HepG2 (cell line): ENCODE data around the gene NUDT21. TPM values are rescaled to one million over a fixed set of nuclear protein-coding genes. Genes with fewer than 3 reads are reported as not detected.

Source experiments
- ARID5B ChIP-seq: IDR thresholded peaks from 2 replicates; pipeline ENCODE4 v1.4.0; 2020; ENCODE audit warnings: mild to moderate bottlenecking, missing genetic modification reagents
- ATF5 ChIP-seq: sonication (generic); formaldehyde crosslinking; IDR thresholded peaks from 2 replicates; pipeline ENCODE4 v1.4.0; 2020; ENCODE audit warnings: mild to moderate bottlenecking, low read depth, missing genetic modification reagents
- ETV5 ChIP-seq: IDR thresholded peaks from 2 replicates; pipeline ENCODE4 v1.6.1; 2018; ENCODE audit warnings: missing biosample characterization, missing genetic modification reagents, inconsistent platforms, borderline replicate concordance
- GABPA ChIP-seq, 2 experiments: IDR thresholded peaks; 2 replicates each; pipeline ENCODE4 v1.6.1; 2011 to 2016; ENCODE audit warnings: low read depth in 2 of 2, low read length in 1 of 2, missing biosample characterization in 1 of 2, missing genetic modification characterization in 1 of 2
- HNRNPH1 ChIP-seq: fragments of 200-400 bp; formaldehyde crosslinking; optimal IDR thresholded peaks from 2 replicates; pipeline ENCODE3; 2017; ENCODE audit warnings: mild to moderate bottlenecking, low read depth, low read length
- IKZF5 ChIP-seq: IDR thresholded peaks from 2 replicates; pipeline ENCODE4 v1.6.1; 2018; ENCODE audit warnings: missing genetic modification reagents, mild to moderate bottlenecking, missing compliant biosample characterization
- NFAT5 ChIP-seq: sonication (generic); formaldehyde crosslinking; IDR thresholded peaks from 2 replicates; pipeline ENCODE4 v1.4.0; 2020; ENCODE audit warnings: missing genetic modification reagents
- TEF ChIP-seq: sonication (generic); formaldehyde crosslinking; IDR thresholded peaks from 2 replicates; pipeline ENCODE4 v1.5.0; 2020; ENCODE audit warnings: missing genetic modification reagents
- ZNF619 ChIP-seq: sonication (generic); formaldehyde crosslinking; IDR thresholded peaks from 2 replicates; pipeline ENCODE4 v1.4.0; 2020; ENCODE audit warnings: mild to moderate bottlenecking, missing genetic modification reagents
- ZNF678 ChIP-seq: sonication (generic); formaldehyde crosslinking; IDR thresholded peaks from 2 replicates; pipeline ENCODE4 v1.4.0; 2020; ENCODE audit warnings: mild to moderate bottlenecking, missing genetic modification reagents
- ZNF704 ChIP-seq: sonication (generic); formaldehyde crosslinking; IDR thresholded peaks from 2 replicates; pipeline ENCODE4 v1.8.1; 2023; ENCODE audit warnings: mild to moderate bottlenecking, inconsistent platforms, moderate library complexity, missing genetic modification reagents, borderline replicate concordance
- polyA plus RNA-seq, 8 experiments: library from polyadenylated mRNA; depleted of rRNA in 3 of 8; stranded (reverse) in 7 of 8; unstranded in 1 of 8; fragments of >200 nt; fragmentation: Illumina TruSeq in 4 of 8; extraction: Trizol in 4 of 8; gene quantifications; 2 replicates each; pipeline versions ENCODE4 v1.2.1 to v1.2.3, GENCODE V29; 2011 to 2016; ENCODE audit warnings: low read depth in 4 of 8, missing spikeins in 1 of 8, mixed read lengths in 1 of 8; ENCODE audit not compliant: insufficient read depth in 1 of 8
- total RNA-seq, 5 experiments: library from RNA; depleted of rRNA; stranded (reverse); fragments of >200 nt; fragmentation: Illumina TruSeq; extraction: Trizol; gene quantifications; 2 replicates each; pipeline ENCODE4 v1.2.3, GENCODE V29; 2016; ENCODE audit warnings: low read depth in 1 of 5

Gene NUDT21
- total and polyA plus RNA-seq, 2 of the 13 experiments (the other 11 are each of a cell fraction or from before 2014, with no cell fraction given) = 177 to 210 TPM

- TF ChIP-seq ARID5B (CRISPR knock-in tag) = no peak; the same call in 1 of the 2 replicates
- 0 out of 2 replicates have a peak, but pooled peaks have one; percentile 5 for TF ChIP-seq ZNF678 (CRISPR knock-in tag)
- TF ChIP-seq GABPA (IDR thresholded peaks at IDR 0.05; ENCODE audit: low read depth, low read length) = peak; percentile 92
- TF ChIP-seq GABPA (CRISPR knock-in tag; IDR thresholded peaks at IDR 0.05; ENCODE audit: low read depth) = peak; percentile 98
- TF ChIP-seq ETV5 = peak; percentile 82
- TF ChIP-seq HNRNPH1 = no peak
- peak; percentile 76; the same call in 1 of the 2 replicates for TF ChIP-seq ZNF704
- no peak for TF ChIP-seq ATF5
- no peak; the same call in 1 of the 2 replicates for TF ChIP-seq IKZF5 (CRISPR knock-in tag)
- TF ChIP-seq ZNF619 = no peak
- 0 out of 2 replicates have a peak, but pooled peaks have one; percentile 65 for TF ChIP-seq NFAT5 (CRISPR knock-in tag)
- TF ChIP-seq TEF (CRISPR knock-in tag) = peak; percentile 26
Observed at GRCh38 chr16:56450986-56451752, at the start of gene NUDT21, which contains the start of gene OGFOD1 (continued).
